ENCODE data around the gene NPC1. TPM values are rescaled to one million over a fixed set of nuclear protein-coding genes. Genes with fewer than 3 reads are reported as not detected.

Gene NPC1
- total and polyA plus RNA-seq, 2 donors (not counting 3 experiments of a cell fraction or from before 2014, with no cell fraction given): 40.6 to 45.2 TPM

GRCh38 chr18:23588836-23589560, 2.7 kb upstream of the NPC1 start:
- Histone ChIP-seq H3K9me3 (replicated peaks; ENCODE audit: control insufficient read depth, insufficient read depth, low read length) (no peaks in the 10 kb centered on the region), H4K20me1 (replicated peaks; ENCODE audit: control insufficient read depth, extremely low read depth, insufficient read depth, low read length) (no peaks in the 10 kb centered on the region), H3K9me1 (replicated peaks; ENCODE audit: control insufficient read depth, extremely low read depth, insufficient read depth, low read length) (no peaks in the 10 kb centered on the region), H3K79me2 (ENCODE audit: control insufficient read depth, insufficient read depth, low read length) (peaks cover 21% of the 10 kb centered on the region), H3K4me3 (replicated peaks in 1 of 3; ENCODE audit: insufficient read depth in 1 of 3, low read depth in 1 of 3, low read length in 3 of 3) (no peak overlapping the region), H3K36me3 (ENCODE audit: control insufficient read depth in 2 of 2, extremely low read depth in 1 of 2, insufficient read depth in 2 of 2, low read length in 2 of 2) (no peaks in the 10 kb centered on the region), H3K4me2 (ENCODE audit: insufficient read depth, low read length) (no peak overlapping the region), H3K4me1 (ENCODE audit: control insufficient read depth, extremely low read depth, insufficient read depth, low read length) (peaks cover 25% of the 10 kb centered on the region), H3K27ac (ENCODE audit: insufficient read depth, low read depth, low read length) (no peak overlapping the region), H3K27me3 (ENCODE audit: control insufficient read depth in 2 of 2, insufficient read depth in 2 of 2, low read length in 2 of 2) (no peaks in the 10 kb centered on the region), H2AFZ (ENCODE audit: low read depth, low read length) (no peak overlapping the region), H3K9ac (replicated peaks; ENCODE audit: extremely low read depth, insufficient read depth, low read length) (no peak overlapping the region)
- FAIRE-seq (no peak), DNase-seq (ENCODE audit: low read depth, low spot score) (no peak)
- CTCF ChIA-PET: interaction anchor here (0.9 to 1.7 kb wide), 7 partner anchors 12 to 120 kb away, joined by 3 to 4 read pairs (median 4); no protein-coding TSS in a partner anchor
- intact Hi-C loops (cut with micrococcal nuclease) (no loop called here), dilution Hi-C loops (cut with MboI; ENCODE audit: extremely low pct_ligation_motif_present, low sequenced_read_pairs) (no loop called here)
- no TSS peak for BruUV-seq (replicated peaks)
- TF ChIP-seq EZH2 (IDR thresholded peaks at IDR 0.05; ENCODE audit: borderline replicate concordance, low read depth, low read length, severe bottlenecking) (no peak), MAX (IDR thresholded peaks at IDR 0.05; ENCODE audit: insufficient read depth, insufficient read length) (no peak), GATA2 (IDR thresholded peaks at IDR 0.05; ENCODE audit: insufficient read depth, insufficient read length, low read depth, low read length) (no peak), JUN (IDR thresholded peaks at IDR 0.05; ENCODE audit: borderline replicate concordance, insufficient read depth, insufficient read length, low read depth) (no peak), CTCF (IDR thresholded peaks at IDR 0.05; ENCODE audit: extremely low read depth in 1 of 2, insufficient read depth in 1 of 2, low read depth in 1 of 2, low read length in 2 of 2) (no peak), FOS (IDR thresholded peaks at IDR 0.05; ENCODE audit: borderline replicate concordance, insufficient read depth, low read length) (no peak)
- POLR2A ChIA-PET: no interaction called here

All from endothelial cell of umbilical vein (primary cell).